ENCODE measurements around the gene TUBE1.
"Not testable (repeated sequence)": the region's sequence is repeated elsewhere in the genome, so short reads cannot be mapped to it uniquely, and the experiment has no call there.

TUBE1 gene

DNA sequence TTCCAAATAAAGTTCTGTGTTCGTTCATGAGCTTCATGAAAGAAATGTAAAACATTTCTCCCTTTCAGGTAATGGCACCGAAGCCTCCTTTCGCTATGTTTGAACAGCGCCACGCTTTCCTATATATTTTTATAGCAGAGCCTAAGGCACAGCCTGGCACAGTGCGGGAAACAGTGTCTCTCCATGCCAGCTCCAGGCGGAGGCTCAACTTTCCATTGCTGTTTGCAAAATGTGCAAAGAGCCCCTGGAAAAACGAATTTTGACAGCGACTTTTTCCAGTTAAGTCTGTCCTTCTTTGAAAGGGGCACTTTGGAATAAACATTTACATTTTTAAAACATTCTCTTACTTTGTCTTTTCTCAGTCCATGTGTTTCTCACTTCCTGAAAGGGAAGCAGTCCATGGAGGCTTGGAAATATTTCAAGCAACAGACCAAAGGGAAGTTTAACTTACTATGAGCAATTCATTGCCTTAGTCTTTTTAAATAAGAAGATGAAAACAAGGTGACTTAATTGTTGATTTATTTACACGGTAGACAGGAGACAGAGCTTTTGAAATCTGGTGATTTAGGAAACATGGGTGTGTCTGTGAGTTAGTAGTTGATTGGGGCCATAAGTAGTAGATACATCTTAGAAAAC lies 32.6 kb downstream of the TUBE1 start:
- H3K36me3 ChIP-seq (ENCODE audit: insufficient read depth, low read length) = no peaks in the 10 kb centered on the region
- H3K4me1 ChIP-seq (ENCODE audit: insufficient read depth, low read length, poor library complexity, severe bottlenecking) = no peaks in the 10 kb centered on the region
- H3K9me2 ChIP-seq (replicated peaks; ENCODE audit: low read depth, low read length) = no peaks in the 10 kb centered on the region
- no peaks in the 10 kb centered on the region for H3K27me3 ChIP-seq (ENCODE audit: insufficient read depth, low read length, poor library complexity, severe bottlenecking)
- H3K4me3 ChIP-seq (ENCODE audit: low read length, poor library complexity, severe bottlenecking) = no peak overlapping the region
- H3K9me3 ChIP-seq (ENCODE audit: insufficient read depth, low read depth, low read length) = no peaks in the 10 kb centered on the region
- no peaks in the 10 kb centered on the region for H3K79me2 ChIP-seq (ENCODE audit: insufficient read depth, low read length)
- H4K20me1 ChIP-seq (ENCODE audit: insufficient read depth, low read length, poor library complexity, severe bottlenecking) = no peaks in the 10 kb centered on the region
- 0 out of 2 replicates have a peak overlapping the region, but pooled peaks have one; percentile 35 for H2AFZ ChIP-seq (ENCODE audit: low read length)
- TF ChIP-seq EZH2phosphoT487 (IDR thresholded peaks at IDR 0.05; ENCODE audit: borderline replicate concordance) = no peak
- TF ChIP-seq, protein P1, sequence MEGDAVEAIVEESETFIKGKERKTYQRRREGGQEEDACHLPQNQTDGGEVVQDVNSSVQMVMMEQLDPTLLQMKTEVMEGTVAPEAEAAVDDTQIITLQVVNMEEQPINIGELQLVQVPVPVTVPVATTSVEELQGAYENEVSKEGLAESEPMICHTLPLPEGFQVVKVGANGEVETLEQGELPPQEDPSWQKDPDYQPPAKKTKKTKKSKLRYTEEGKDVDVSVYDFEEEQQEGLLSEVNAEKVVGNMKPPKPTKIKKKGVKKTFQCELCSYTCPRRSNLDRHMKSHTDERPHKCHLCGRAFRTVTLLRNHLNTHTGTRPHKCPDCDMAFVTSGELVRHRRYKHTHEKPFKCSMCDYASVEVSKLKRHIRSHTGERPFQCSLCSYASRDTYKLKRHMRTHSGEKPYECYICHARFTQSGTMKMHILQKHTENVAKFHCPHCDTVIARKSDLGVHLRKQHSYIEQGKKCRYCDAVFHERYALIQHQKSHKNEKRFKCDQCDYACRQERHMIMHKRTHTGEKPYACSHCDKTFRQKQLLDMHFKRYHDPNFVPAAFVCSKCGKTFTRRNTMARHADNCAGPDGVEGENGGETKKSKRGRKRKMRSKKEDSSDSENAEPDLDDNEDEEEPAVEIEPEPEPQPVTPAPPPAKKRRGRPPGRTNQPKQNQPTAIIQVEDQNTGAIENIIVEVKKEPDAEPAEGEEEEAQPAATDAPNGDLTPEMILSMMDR (conservative IDR thresholded peaks at IDR 0.05; ENCODE audit: low read length) = no peak
- no peak overlapping the region for H3K9ac ChIP-seq (ENCODE audit: low read depth, low read length, poor library complexity, severe bottlenecking)
- no peak overlapping the region for H3K4me2 ChIP-seq (ENCODE audit: low read depth, low read length, poor library complexity, severe bottlenecking)
- no peaks in the 10 kb centered on the region for H3F3A ChIP-seq (ENCODE audit: low read depth)

DNA sequence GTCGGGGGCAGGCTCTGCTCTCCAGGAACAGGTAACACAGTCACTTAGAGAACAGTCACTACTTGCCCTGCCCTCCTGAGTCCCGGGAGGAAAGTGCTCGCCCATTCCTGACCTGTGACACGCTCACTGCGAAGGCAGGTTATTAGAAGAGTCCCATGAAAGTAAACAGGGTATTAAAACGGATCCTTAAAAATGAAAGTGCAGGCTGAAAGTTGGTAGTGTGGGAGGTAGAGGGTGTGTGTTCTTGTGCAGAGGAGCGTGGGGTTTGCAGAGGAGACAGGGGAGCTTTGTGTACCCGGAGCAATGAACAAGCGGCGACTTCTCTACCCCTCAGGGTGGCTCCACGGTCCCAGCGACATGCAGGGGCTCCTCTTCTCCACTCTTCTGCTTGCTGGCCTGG lies 33.3 kb downstream of the TUBE1 start, which contains the start of gene CCN6:
CCN6 (plus strand) TSS at position 104 of the 400 bp plus-strand sequence; CDS start at position 358, 254 bp downstream.
- 0 out of 2 replicates have a peak within 1 kb of the TSS, but pooled peaks have one; percentile 35 for H2AFZ ChIP-seq (ENCODE audit: low read length)
- H3K9ac ChIP-seq (ENCODE audit: low read depth, low read length, poor library complexity, severe bottlenecking) = no peak within 1 kb of the TSS
- H3F3A ChIP-seq (ENCODE audit: low read depth) = no peaks in the 10 kb centered on the region
- no peaks in the 10 kb centered on the region for H3K9me2 ChIP-seq (replicated peaks; ENCODE audit: low read depth, low read length)
- H3K79me2 ChIP-seq (ENCODE audit: insufficient read depth, low read length) = no peaks in the 10 kb centered on the region
- H3K4me1 ChIP-seq (ENCODE audit: insufficient read depth, low read length, poor library complexity, severe bottlenecking) = no peaks in the 10 kb centered on the region
- H3K4me2 ChIP-seq (ENCODE audit: low read depth, low read length, poor library complexity, severe bottlenecking) = no peak within 1 kb of the TSS
- H3K36me3 ChIP-seq (ENCODE audit: insufficient read depth, low read length) = no peaks in the 10 kb centered on the region
- no peak within 1 kb of the TSS for H3K4me3 ChIP-seq (ENCODE audit: low read length, poor library complexity, severe bottlenecking)
- no peaks in the 10 kb centered on the region for H3K9me3 ChIP-seq (ENCODE audit: insufficient read depth, low read depth, low read length)
- TF ChIP-seq, protein P1 (conservative IDR thresholded peaks at IDR 0.05; ENCODE audit: low read length) = no peak
- no peak for TF ChIP-seq EZH2phosphoT487 (IDR thresholded peaks at IDR 0.05; ENCODE audit: borderline replicate concordance)
- no peaks in the 10 kb centered on the region for H4K20me1 ChIP-seq (ENCODE audit: insufficient read depth, low read length, poor library complexity, severe bottlenecking)
- no peaks in the 10 kb centered on the region for H3K27me3 ChIP-seq (ENCODE audit: insufficient read depth, low read length, poor library complexity, severe bottlenecking)

DNA sequence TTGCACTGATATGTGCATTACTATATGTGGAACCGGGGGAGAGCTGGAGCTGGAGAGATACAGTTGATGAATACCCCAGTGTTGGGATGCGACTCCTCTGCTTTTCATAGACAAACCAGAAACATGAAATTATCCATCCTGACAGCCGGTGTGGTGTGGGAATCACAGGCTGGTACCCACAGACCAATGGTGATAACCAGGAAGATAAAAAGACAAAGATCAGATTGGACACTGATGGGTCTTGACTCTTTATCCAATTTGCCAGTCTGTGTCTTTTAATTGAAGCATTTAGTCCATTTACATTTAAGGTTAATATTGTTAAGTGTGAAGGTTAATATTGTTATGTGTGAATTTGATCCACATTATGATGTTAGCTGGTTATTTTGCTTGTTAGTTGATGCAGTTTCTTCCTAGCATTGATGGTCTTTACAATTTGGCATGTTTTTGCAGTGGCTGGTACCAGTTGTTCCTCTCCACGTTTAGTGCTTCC lies 36.0 kb downstream of the TUBE1 start:
- H4K20me1 ChIP-seq (ENCODE audit: insufficient read depth, low read length, poor library complexity, severe bottlenecking); H3K27me3 ChIP-seq (ENCODE audit: insufficient read depth, low read length, poor library complexity, severe bottlenecking); H3K4me2 ChIP-seq (ENCODE audit: low read depth, low read length, poor library complexity, severe bottlenecking); H3K9ac ChIP-seq (ENCODE audit: low read depth, low read length, poor library complexity, severe bottlenecking); H3F3A ChIP-seq (ENCODE audit: low read depth); H3K9me2 ChIP-seq (replicated peaks; ENCODE audit: low read depth, low read length); H3K79me2 ChIP-seq (ENCODE audit: insufficient read depth, low read length); H3K4me3 ChIP-seq (ENCODE audit: low read length, poor library complexity, severe bottlenecking); H3K9me3 ChIP-seq (ENCODE audit: insufficient read depth, low read depth, low read length); H2AFZ ChIP-seq (ENCODE audit: low read length); H3K36me3 ChIP-seq (ENCODE audit: insufficient read depth, low read length); H3K4me1 ChIP-seq (ENCODE audit: insufficient read depth, low read length, poor library complexity, severe bottlenecking): not testable (repeated sequence)

DNA sequence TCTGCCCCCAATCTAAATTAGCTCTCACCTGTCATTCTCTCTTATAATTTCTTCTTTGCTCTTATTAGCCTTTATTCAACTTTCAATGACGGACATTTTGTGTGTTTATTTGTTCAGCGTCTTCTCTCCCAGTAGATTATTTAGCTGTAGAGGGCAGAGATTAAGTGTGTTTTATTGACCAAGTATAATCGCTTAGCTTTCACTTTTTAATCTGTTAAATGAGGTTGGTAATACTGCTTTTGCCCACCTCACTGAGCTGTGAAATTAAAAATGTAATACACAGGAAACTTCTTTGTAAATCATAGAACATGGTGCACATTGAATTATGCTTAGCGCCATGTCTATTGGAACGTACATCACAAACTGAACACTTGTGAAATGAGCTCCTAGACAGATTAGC lies 36.9 kb downstream of the TUBE1 start:
- H3K9me2 ChIP-seq (replicated peaks; ENCODE audit: low read depth, low read length) = no peaks in the 10 kb centered on the region
- no peaks in the 10 kb centered on the region for H3K79me2 ChIP-seq (ENCODE audit: insufficient read depth, low read length)
- no peak overlapping the region for H3K4me2 ChIP-seq (ENCODE audit: low read depth, low read length, poor library complexity, severe bottlenecking)
- no peak overlapping the region for H2AFZ ChIP-seq (ENCODE audit: low read length)
- TF ChIP-seq, protein P1 (conservative IDR thresholded peaks at IDR 0.05; ENCODE audit: low read length) = no peak
- no peak for TF ChIP-seq EZH2phosphoT487 (IDR thresholded peaks at IDR 0.05; ENCODE audit: borderline replicate concordance)
- H3K4me1 ChIP-seq (ENCODE audit: insufficient read depth, low read length, poor library complexity, severe bottlenecking) = no peaks in the 10 kb centered on the region
- no peak overlapping the region for H3K9ac ChIP-seq (ENCODE audit: low read depth, low read length, poor library complexity, severe bottlenecking)
- H3K9me3 ChIP-seq (ENCODE audit: insufficient read depth, low read depth, low read length) = no peaks in the 10 kb centered on the region
- H4K20me1 ChIP-seq (ENCODE audit: insufficient read depth, low read length, poor library complexity, severe bottlenecking) = no peaks in the 10 kb centered on the region
- H3K4me3 ChIP-seq (ENCODE audit: low read length, poor library complexity, severe bottlenecking) = no peak overlapping the region
- no peaks in the 10 kb centered on the region for H3F3A ChIP-seq (ENCODE audit: low read depth)
- no peaks in the 10 kb centered on the region for H3K36me3 ChIP-seq (ENCODE audit: insufficient read depth, low read length)
- H3K27me3 ChIP-seq (ENCODE audit: insufficient read depth, low read length, poor library complexity, severe bottlenecking) = no peaks in the 10 kb centered on the region

All from Loucy (cell line).